ENCODE measurements around the gene PPM1G. TPM values are rescaled to one million over a fixed set of nuclear protein-coding genes. Genes with fewer than 3 reads are reported as not detected.

Gene PPM1G
- total and polyA plus RNA-seq, 2 experiments from 2014 or later: 183 to 201 TPM

DNA sequence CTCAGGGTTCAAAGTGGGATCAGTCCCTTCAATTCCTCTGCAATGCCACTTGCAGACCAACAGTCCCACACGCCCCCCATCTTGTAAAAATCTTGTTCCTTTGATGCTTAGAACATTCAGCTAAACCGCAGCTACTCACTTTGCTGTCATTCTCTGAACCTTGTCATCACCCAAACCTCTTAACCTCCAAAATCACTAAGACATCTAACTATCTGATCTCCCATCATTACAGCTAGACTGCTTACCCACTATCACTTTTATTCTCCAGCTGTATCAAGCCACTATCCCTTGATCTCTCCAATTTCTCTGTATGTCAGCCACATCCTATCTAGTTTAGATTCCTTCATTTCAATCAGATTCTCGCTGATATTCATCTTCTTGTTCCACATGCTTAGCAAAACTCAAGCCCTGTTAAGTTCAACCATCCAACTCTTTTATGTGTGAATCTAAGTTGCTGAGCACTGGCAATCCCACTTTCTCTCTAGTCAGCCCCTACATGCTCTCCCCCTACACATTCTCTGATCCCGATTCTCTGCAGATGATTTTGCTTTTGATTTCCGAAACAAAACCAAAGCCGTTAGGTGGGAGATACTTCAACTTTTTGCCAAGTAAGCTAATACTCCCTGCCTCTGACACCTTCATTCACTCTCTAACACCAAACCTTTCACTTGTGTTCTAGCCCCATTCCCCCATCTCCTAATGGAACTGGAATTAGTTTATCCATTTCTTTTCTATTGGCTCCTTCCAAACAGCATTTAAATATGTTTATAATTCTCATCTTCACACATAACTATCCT lies 57.4 kb downstream of the PPM1G start (continued):
- TF ChIP-seq, protein P1, sequence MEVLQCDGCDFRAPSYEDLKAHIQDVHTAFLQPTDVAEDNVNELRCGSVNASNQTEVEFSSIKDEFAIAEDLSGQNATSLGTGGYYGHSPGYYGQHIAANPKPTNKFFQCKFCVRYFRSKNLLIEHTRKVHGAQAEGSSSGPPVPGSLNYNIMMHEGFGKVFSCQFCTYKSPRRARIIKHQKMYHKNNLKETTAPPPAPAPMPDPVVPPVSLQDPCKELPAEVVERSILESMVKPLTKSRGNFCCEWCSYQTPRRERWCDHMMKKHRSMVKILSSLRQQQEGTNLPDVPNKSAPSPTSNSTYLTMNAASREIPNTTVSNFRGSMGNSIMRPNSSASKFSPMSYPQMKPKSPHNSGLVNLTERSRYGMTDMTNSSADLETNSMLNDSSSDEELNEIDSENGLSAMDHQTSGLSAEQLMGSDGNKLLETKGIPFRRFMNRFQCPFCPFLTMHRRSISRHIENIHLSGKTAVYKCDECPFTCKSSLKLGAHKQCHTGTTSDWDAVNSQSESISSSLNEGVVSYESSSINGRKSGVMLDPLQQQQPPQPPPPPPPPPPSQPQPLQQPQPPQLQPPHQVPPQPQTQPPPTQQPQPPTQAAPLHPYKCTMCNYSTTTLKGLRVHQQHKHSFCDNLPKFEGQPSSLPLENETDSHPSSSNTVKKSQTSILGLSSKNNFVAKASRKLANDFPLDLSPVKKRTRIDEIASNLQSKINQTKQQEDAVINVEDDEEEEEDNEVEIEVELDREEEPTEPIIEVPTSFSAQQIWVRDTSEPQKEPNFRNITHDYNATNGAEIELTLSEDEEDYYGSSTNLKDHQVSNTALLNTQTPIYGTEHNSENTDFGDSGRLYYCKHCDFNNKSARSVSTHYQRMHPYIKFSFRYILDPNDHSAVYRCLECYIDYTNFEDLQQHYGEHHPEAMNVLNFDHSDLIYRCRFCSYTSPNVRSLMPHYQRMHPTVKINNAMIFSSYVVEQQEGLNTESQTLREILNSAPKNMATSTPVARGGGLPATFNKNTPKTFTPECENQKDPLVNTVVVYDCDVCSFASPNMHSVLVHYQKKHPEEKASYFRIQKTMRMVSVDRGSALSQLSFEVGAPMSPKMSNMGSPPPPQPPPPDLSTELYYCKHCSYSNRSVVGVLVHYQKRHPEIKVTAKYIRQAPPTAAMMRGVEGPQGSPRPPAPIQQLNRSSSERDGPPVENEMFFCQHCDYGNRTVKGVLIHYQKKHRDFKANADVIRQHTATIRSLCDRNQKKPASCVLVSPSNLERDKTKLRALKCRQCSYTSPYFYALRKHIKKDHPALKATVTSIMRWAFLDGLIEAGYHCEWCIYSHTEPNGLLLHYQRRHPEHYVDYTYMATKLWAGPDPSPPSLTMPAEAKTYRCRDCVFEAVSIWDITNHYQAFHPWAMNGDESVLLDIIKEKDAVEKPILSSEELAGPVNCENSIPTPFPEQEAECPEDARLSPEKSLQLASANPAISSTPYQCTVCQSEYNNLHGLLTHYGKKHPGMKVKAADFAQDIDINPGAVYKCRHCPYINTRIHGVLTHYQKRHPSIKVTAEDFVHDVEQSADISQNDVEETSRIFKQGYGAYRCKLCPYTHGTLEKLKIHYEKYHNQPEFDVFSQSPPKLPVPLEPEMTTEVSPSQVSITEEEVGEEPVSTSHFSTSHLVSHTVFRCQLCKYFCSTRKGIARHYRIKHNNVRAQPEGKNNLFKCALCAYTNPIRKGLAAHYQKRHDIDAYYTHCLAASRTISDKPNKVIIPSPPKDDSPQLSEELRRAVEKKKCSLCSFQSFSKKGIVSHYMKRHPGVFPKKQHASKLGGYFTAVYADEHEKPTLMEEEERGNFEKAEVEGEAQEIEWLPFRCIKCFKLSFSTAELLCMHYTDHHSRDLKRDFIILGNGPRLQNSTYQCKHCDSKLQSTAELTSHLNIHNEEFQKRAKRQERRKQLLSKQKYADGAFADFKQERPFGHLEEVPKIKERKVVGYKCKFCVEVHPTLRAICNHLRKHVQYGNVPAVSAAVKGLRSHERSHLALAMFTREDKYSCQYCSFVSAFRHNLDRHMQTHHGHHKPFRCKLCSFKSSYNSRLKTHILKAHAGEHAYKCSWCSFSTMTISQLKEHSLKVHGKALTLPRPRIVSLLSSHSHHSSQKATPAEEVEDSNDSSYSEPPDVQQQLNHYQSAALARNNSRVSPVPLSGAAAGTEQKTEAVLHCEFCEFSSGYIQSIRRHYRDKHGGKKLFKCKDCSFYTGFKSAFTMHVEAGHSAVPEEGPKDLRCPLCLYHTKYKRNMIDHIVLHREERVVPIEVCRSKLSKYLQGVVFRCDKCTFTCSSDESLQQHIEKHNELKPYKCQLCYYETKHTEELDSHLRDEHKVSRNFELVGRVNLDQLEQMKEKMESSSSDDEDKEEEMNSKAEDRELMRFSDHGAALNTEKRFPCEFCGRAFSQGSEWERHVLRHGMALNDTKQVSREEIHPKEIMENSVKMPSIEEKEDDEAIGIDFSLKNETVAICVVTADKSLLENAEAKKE (CRISPR knock-in tag; IDR thresholded peaks at IDR 0.05): no peak
- TF ChIP-seq, protein P2, sequence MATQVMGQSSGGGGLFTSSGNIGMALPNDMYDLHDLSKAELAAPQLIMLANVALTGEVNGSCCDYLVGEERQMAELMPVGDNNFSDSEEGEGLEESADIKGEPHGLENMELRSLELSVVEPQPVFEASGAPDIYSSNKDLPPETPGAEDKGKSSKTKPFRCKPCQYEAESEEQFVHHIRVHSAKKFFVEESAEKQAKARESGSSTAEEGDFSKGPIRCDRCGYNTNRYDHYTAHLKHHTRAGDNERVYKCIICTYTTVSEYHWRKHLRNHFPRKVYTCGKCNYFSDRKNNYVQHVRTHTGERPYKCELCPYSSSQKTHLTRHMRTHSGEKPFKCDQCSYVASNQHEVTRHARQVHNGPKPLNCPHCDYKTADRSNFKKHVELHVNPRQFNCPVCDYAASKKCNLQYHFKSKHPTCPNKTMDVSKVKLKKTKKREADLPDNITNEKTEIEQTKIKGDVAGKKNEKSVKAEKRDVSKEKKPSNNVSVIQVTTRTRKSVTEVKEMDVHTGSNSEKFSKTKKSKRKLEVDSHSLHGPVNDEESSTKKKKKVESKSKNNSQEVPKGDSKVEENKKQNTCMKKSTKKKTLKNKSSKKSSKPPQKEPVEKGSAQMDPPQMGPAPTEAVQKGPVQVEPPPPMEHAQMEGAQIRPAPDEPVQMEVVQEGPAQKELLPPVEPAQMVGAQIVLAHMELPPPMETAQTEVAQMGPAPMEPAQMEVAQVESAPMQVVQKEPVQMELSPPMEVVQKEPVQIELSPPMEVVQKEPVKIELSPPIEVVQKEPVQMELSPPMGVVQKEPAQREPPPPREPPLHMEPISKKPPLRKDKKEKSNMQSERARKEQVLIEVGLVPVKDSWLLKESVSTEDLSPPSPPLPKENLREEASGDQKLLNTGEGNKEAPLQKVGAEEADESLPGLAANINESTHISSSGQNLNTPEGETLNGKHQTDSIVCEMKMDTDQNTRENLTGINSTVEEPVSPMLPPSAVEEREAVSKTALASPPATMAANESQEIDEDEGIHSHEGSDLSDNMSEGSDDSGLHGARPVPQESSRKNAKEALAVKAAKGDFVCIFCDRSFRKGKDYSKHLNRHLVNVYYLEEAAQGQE (IDR thresholded peaks at IDR 0.05; ENCODE audit: unreplicated experiment): no peak

DNA sequence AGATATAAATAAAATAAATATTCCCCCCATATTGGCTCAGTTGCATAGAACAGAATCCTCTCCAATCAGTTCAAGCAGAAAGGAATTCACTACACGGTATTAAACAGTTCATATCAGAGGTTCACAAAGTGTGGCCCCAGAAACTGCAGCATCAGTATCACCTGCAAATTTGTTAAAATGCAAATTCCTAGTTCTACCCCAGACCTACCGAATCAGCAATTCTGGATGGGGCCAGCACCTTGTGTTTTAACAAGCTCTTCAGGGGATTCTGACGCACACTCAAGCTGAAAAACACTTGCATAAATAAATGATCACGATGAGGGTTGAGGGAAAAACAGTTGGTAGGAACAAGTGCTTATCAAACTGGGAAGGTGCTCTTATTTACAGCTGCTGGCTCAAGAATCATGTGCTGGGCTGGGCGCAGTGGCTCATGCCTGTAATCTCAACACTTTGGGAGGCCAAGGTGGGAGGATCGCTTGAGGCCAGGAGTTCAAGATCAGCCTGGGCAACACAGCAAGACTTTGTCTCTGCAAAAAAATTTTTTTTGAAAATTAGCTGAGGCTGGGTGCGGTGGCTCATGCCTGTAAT lies 59.2 kb downstream of the PPM1G start:
- H3K27me3 Mint-ChIP-seq (ENCODE audit: insufficient read depth, low read depth, poor library complexity): peaks cover 2% of the 10 kb centered on the region
- TF ChIP-seq, protein P3, sequence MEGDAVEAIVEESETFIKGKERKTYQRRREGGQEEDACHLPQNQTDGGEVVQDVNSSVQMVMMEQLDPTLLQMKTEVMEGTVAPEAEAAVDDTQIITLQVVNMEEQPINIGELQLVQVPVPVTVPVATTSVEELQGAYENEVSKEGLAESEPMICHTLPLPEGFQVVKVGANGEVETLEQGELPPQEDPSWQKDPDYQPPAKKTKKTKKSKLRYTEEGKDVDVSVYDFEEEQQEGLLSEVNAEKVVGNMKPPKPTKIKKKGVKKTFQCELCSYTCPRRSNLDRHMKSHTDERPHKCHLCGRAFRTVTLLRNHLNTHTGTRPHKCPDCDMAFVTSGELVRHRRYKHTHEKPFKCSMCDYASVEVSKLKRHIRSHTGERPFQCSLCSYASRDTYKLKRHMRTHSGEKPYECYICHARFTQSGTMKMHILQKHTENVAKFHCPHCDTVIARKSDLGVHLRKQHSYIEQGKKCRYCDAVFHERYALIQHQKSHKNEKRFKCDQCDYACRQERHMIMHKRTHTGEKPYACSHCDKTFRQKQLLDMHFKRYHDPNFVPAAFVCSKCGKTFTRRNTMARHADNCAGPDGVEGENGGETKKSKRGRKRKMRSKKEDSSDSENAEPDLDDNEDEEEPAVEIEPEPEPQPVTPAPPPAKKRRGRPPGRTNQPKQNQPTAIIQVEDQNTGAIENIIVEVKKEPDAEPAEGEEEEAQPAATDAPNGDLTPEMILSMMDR (conservative IDR thresholded peaks at IDR 0.05; ENCODE audit: low read depth in 2 of 2): no peak
- TF ChIP-seq, protein P2 (IDR thresholded peaks at IDR 0.05; ENCODE audit: unreplicated experiment): no peak
- TF ChIP-seq, protein P4, sequence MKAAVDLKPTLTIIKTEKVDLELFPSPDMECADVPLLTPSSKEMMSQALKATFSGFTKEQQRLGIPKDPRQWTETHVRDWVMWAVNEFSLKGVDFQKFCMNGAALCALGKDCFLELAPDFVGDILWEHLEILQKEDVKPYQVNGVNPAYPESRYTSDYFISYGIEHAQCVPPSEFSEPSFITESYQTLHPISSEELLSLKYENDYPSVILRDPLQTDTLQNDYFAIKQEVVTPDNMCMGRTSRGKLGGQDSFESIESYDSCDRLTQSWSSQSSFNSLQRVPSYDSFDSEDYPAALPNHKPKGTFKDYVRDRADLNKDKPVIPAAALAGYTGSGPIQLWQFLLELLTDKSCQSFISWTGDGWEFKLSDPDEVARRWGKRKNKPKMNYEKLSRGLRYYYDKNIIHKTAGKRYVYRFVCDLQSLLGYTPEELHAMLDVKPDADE (IDR thresholded peaks at IDR 0.05): no peak
- no peak for TF ChIP-seq ZNF331 (CRISPR knock-in tag; IDR thresholded peaks at IDR 0.05; ENCODE audit: low read depth)

More for the DNA sequence above, 59.2 kb downstream of the PPM1G start:
- H3K9me3 Mint-ChIP-seq: no peaks in the 10 kb centered on the region
- Histone ChIP-seq H3K79me2 (replicated peaks; ENCODE audit: insufficient read depth) (peaks cover 100% of the 10 kb centered on the region), H4K20me1 (replicated peaks; ENCODE audit: insufficient read depth) (peaks cover 42% of the 10 kb centered on the region), H3K27me3 (ENCODE audit: insufficient read depth) (no peaks in the 10 kb centered on the region), H3K4me1 (ENCODE audit: insufficient read depth) (peaks cover 36% of the 10 kb centered on the region), H3K36me3 (ENCODE audit: insufficient read depth) (peaks cover 7% of the 10 kb centered on the region; the same call in 1 of the 2 replicates), H2AFZ (no peak overlapping the region), H3K4me3 (no peak overlapping the region), H3K27ac (ENCODE audit: low read depth) (peak overlapping the region; percentile 19; the same call in 1 of the 2 replicates), H3K4me2 (no peak overlapping the region), H3K9me2 (ENCODE audit: insufficient read depth) (no peaks in the 10 kb centered on the region), H3F3A (replicated peaks; ENCODE audit: low read depth) (peaks cover 4% of the 10 kb centered on the region; the same call in 1 of the 2 replicates)
- peak overlapping the region; percentile 48; the same call in 1 of the 2 replicates for H3K27ac Mint-ChIP-seq
- H3K4me1 Mint-ChIP-seq: peaks cover 25% of the 10 kb centered on the region
- H3K4me3 Mint-ChIP-seq: no peak overlapping the region
- DNase-seq (ENCODE audit: low spot score): no peak
- H3K36me3 Mint-ChIP-seq (ENCODE audit: low read depth): peaks cover 21% of the 10 kb centered on the region
- ATAC-seq: no peak

All from GM23338 (cell line).